ENCODE data around the gene SSC5D.
"Not testable (repeated sequence)": the region's sequence is repeated elsewhere in the genome, so short reads cannot be mapped to it uniquely, and the experiment has no call there.

The SSC5D gene

DNA sequence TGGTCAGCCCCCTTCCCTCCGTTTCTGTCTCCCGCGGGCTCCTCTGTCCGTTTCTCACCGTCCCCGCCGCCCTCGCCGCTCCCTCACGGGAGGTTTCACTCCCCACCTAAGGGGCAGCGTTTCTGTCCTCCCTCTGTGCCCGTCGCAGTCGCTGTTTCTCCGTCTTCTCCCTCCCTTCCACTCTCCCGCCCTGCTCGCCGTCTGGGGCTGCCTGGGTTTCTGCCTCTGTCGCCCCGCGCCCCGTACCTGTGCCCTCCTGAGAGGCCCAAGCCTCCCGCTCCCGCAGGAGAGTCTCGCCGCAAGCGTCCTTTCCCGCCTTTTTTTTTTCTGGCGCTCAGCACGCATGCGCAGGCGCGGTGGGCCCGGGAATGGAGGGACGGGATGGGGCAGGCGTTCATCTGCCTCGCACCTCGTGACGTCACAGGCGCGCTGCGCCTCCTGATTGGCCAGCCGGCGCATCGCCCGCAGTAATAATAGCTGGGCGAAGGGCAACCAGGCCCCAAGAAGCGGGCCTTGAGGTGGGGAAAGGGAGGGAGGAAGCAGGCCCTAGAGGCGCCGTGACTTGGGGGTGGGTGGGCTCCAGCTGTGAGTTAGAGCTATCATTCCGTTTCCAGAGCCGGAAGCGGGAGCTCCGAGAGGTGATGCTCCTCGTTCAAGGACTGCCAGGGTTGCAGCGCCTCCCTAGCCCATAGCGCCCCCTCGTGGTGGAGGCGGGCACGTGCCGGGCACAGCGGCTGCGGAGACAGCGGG lies 15.4 kb downstream of the SSC5D start:
- DNase-seq (ENCODE audit: low spot score): peak; percentile 94

DNA sequence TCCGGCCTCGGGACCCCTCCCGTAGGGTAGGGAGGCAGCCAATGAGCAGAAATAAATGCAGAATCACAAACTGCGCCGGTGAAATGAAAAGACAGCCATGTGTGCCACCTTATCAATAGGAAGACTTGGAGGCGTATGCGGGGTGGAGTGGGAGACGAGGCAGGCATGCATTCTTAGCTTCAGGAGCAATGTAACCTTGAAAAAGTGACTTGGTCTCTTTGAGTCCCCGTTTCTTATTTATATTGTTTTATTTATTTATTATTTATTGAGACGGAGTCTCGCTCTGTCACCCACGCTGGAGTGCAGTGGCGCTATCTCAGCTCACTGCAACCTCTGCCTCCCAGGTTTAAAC lies 16.0 kb downstream of the SSC5D start:
- DNase-seq (ENCODE audit: low spot score): no peak

DNA sequence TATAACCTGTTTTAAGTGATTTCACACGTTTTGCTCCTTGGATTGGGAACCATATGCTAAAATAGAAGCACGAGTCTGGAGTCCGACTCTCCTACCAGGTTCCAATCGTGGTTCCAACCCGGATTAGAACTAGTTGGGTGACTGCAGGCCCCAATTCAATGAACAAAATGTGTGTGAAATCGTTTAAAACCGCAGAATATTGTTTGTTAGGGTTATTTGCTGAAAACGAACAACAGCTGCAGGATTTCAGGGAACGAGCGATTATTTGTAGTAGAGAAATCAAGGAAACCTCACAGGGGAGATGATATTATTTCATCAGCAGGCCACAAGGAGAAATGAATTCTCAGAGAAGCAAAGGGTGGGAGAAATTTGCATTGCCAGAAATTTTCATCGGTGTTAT lies 16.7 kb downstream of the SSC5D start:
- no peak for DNase-seq (ENCODE audit: low spot score)

DNA sequence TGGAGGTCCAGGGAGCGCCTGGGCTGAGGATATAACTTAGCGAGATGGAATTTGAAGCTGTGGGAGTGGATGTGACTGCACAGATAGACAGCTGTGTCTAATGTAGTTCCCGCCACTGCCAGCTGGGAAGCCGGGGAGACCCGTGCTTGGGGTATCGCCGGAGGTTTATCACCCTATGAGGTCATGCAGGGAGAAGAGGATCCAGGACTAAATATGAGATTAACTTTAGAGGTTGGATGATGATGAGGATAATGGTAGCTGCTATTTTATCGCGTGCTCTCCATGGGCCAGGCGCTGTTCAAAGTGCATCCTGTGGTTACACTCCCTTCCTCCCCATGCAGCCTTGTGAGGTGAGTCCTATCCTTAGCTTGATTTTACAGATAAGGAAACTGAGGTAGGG lies 19.9 kb downstream of the SSC5D start:
- no peak for DNase-seq (ENCODE audit: low spot score)

DNA sequence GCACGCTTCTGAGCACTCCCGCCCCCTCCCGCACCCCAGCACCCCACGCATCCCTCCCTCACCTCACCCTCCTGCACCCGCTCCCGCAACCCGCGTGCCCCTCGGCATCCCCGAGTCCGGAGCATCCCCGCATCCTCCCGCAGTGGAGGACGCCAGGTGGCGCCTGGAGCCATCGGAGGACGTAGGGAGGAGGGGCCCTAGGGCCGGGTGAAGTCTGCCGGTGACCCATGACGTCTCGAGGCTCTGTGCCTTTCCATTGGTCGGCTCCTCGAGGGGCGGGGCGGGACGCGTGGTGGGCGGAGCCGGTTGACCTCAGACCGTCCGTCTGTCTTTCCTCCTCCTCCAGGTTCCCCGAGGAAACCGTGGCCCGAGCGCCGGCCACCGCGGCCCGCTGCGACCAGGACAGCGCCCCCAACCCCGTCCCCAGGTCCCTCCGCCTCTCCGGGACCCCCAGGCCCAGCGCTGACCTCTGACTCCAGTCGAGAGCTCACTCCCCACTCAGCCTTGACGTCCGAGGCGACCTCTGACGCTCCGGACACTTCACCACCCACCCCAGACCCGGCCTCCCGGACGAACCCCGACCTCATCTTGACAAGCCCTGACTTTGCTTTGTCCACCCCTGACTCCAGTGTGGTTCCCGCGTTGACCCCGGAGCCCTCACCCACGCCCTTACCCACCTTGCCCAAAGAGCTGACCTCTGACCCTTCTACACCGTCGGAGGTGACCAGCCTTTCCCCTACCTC lies 28.8 kb downstream of the SSC5D start:
- DNase-seq (ENCODE audit: low spot score): peak; percentile 99

DNA sequence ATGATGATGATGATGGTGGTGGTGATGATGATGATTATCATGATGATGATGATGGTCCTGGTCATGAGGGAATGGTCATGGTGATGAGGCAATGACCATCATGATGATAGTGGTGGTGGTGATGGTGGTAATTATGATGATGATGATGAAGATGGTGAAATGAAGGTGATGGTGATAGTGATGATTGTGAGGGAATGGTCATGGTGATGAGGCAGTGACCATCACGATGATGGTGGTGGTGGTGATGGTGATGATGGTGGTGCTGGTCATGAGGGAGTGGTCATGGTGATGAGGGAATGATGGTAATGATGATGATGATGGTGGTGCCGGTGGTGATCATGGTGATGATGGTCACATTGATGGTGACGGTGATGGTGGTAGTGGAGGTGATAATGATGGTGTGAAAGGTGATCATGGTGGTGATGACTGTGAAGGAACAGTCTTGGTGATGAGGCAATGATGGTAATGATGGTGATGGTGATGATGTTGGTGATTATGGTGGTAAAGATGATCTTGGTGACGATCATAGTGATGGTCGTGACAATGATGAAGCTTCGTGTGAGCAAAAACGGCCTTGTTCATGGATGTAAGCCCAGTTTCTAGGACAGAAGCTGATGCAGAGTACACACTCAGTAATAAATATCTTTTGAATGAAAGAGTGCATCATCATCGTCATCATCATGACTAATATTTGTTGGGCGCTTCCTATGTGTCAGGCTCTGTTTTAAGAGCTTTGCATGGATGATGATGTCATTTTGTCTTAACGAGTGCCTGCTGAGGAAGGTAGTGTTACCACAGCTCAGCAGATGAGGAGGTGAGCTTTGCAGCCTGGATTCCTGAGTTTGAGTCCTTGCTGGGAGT lies 31.4 kb downstream of the SSC5D start:
- DNase-seq (ENCODE audit: low spot score): no peak

DNA sequence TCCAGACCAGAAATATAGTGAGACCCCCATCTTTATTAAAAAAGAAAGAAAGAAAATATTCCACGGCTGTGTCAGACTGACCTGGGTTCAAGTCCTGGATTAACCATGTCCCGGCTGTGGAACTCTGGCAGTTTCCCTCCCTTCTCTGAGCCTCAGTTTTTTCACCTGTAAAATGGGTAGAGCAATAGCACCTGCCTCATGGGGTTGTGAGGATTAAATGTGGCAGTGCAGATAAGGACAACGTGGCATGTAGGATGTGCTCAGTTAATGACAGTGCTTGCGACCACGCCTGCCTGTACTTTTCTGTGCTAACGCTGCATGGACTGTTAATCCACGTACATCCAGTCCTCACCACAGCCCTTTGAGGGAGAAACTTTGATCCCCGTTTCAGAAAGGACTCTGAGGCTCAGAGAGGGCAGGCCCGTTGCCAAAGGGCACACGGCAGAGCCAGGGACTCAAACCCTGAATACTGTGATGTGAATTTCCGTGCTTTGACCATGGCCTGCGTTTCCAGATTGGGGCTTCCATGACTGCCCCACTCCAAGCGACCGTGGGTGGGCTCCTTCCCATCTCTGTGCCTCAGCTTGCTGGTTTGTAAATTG lies 32.6 kb downstream of the SSC5D start:
- no peak for DNase-seq (ENCODE audit: low spot score)

DNA sequence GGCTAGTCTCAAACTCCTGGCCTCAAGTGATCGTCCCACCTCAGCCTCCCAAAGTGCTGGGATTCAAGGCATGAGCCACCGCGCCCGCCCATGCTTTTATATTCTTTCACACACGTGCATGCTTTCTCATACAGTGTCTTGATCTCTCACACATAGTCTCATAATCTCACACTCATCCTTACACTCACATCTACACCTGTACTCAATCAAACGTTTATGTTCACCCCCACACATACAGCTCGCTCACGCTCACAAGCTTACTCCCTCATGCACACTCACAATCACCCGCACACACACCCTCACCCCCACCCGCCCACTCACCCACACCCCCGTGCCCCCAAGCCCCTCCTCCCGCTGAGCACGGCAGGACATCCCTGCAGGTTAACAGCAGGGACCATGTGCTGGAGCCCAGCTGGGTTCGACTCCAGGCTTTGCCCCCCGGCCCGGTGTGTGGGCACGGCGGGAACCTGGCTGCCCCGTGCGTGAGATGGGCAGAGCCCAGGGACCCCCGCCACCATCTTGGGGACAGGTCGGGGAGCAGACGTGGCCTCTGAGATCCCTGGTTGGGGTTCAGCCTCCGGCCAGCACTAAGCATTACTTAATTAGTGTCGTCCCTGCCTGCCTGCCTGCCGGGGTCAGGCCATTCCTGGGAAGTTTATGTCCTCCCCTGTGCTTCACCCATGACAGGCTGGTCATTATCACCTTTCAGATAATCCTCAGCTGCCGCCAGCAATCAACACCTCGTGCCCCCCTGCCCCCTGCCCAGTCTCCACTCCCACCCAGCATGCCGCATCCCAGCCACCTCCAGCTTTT lies 37.3 kb downstream of the SSC5D start:
- DNase-seq (ENCODE audit: low spot score): no peak

DNA sequence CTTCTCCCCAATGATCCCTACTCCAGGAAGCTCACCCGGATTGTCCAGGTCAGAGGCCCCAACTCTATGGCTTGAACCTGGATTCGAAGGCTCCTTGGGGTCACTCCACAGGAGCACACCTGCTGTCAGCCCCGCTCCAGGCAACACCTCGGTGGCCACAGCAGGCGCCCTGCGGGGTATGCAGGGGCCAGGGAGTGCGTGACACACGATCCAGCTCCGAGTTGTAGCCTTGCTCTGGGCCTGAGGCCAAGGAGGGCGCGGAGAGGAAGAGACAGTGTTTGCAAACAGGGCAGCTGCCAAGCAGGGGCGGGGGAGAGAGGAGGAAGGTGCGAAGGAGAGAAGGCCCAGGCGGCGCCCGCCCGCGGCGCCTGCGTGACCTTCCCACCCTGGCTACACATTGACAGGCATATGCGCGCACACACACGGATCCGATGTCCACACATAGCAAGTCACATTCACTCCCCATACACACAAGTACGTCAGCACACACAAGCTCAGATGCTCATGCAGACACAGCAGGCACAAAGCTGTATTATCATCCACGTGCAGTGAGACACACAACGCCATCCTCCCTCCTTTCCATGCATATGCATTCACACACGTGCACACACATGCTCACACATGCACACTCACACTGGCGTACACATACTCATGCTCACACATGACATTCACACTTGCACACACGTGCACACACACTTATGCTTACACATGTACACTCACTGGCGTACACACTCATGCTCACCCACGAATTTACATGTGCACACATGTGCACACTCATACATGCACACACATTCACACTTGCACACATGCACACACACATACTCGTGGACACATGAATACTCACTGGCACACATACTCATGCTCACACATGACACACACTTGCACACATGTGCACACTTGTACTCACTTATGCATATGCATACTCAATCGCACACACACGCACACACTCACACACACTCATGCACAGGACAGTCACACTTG lies 38.3 kb downstream of the SSC5D start:
- DNase-seq (ENCODE audit: low spot score): no peak

DNA sequence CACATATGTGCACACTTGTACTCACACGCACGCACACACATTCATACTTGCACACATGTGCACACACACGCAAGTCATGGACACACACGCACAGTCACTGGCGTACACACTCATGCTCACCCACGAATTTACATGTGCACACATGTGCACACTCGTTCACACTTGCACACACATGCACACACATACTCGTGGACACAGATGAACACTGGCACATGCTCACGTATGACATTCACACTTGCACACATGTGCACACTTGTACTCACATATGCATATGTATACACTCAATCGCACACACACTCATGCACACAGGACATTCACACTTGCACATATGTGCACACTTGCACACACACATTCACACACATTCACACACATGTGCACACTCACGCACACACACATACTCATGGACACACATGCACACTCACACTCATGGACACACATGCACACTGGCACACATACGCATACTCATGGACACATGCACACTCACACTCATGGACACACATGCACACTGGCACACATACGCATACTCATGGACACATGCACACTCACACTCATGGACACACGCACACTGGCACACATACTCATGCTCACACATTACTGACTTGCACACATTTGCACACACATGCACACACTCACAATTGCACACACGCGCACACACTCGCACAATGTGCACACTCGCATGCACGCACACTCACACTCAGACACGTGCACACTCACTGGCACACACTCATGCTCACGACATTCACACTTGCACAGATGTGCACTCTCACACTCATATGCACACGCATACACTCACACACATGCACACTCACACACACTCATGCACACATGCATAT lies 39.2 kb downstream of the SSC5D start:
- no peak for DNase-seq (ENCODE audit: low spot score)

DNA sequence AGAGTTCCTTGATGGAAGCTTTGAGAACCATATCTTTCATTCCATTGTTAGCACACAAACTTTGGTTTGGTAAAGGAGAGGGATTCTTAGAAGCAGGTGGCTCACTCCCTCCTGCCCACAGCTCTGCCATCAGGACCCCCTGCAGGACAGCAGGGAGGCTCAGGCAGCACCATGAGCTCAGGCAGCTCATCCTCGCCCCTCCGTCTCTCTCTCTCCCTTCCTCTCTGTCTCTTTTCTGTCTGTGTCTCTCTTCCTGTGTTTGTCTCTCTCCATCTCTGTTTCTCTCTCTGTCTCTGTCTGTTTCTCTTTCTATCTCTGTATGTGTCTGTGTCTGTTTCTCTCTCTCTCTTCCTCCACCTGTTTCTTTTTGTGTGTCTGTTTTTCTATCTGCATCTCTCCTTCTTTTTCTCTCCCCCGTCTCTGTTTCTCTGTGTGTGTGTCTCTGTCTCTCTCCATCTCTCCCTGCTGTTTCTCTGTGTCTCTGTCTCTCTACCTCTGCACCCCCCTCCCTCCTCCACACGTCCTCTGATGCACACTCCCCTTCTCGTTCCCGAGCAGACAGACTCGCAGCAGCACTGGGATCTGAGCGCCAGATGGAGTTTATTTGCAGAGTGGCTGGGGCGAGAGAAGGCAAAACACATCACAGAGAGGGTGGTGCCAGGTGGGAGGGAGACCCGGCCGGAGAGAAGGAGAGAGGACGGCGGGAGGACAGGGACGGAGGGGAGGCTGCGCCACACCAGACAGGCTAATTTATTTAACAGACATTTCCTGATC lies 40.0 kb downstream of the SSC5D start:
- no peak for DNase-seq (ENCODE audit: low spot score)

DNA sequence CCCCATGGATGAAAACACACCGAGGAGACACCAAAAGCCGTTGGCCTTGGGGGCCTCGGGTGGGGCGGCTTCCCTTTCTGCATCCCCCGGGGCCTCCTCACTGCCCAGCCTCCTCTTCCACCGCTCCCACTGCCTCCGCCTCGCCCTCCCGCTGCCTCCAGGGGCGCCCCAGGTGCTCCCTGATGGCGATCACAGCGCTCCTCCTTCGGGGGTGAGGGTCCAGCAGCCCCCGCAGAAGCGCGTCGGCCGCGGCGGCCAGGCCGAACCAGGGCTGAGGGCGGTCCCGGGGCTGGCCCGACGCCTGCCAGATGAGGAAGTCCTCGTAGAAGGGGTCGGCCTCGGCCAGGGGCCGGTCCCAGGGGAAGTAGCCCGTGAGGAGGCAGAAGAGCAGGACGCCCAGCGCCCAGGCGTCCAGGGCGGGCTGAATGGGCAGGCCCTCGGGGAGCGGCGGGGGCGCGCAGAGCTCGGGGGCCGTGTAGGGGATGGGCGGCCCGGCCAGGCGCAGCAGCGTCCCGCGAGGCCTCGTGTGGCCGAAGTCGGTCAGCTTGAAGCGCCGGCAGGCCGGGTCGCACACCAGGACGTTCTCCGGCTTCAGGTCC lies 41.5 kb downstream of the SSC5D start:
- DNase-seq (ENCODE audit: low spot score): no peak

DNA sequence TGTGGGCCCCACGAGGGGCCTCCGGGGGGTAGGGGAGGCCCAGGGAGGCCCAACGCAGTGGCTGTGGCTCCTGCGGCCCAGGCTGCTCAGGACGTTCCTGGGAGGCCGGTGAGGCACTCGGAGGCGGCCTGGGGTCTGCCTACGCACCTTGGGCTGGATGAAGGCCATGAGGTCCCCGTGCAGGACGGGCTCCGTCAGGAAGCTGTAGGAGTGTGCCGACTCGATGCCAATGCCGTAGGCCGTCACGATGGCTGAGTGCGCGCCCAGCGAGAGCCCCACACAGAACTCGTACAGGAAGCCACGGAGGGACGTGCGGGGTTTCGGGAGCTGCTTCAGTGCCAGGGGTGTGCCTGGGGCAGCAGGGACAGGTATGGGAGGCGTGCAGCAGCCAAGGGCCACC lies 42.8 kb downstream of the SSC5D start:
- no peak for DNase-seq (ENCODE audit: low spot score)

DNA sequence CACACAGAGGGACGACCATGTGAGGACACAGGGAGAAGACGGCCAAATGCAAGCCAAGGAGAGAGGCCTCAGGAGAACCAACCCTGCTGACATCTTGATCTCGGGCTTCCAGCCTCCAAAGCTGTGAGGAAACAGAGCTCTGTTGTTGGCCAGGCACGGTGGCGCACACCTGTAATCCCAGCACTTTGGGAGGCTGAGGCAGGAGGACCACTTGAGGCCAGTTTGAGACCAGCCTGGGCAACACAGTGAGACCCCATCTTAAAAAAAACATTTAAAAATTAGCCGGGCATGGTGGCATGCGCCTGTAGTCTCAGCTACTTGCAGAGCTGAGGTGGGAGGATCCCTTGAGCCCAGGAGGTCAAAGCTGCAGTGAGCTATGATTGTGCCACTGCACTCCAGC lies 46.0 kb downstream of the SSC5D start:
- DNase-seq (ENCODE audit: low spot score): not testable (repeated sequence)

DNA sequence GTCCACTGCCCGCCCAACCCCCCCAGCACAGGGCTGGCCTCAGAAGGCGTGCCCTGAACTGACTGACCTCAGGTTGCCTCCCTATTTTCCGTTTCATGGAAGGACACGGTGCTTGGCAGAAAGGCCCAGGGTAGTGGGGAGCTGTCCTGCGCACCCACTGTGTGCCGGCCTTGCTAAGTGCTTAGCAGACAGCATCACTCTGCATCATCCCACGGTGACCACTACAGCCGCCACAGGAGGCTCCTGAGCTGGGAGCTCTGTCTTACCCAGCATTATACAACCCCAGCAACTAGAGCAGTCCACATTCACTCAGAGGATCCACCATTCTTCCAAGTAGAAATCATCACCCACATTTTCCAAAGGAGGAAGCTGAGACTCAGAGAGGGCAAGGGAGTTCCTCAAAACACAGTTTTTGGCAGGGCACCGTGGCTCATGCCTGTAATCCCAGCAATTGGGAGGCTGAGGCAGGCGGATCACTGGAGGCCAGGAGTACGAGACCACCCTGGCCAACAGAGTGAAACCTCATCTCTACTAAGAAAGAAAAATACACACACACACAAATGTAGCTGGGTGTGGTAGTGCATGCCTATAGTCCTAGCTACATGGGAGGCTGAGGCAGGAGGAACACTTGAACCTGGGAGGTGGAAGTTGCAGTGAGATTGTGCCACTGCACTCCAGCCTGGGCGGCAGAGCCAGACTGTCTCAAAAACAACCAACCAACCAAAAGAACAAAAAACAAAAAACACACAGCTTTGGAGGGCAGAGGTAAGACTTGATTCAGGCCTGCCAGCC lies 47.1 kb downstream of the SSC5D start:
- DNase-seq (ENCODE audit: low spot score): no peak

DNA sequence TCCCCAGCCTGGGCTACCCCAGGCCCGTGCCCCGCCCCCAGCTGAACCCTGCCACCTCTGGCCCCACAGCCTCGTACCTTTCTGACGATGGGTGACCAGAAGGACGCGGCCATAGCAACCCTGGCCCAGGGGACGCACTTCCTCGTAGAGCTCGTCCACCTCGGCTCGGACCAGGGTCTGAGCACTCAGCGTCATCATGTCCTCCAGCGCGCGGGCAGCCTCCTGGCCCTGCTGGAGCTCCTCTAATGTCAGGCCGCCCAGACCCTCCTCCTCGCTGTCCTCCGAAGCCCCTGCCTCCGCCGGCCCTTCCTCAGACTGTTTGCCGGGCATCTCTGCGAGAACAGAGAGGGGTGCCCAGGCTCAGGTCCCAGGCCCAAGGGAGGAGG lies 47.7 kb downstream of the SSC5D start:
- no peak for DNase-seq (ENCODE audit: low spot score)

DNA sequence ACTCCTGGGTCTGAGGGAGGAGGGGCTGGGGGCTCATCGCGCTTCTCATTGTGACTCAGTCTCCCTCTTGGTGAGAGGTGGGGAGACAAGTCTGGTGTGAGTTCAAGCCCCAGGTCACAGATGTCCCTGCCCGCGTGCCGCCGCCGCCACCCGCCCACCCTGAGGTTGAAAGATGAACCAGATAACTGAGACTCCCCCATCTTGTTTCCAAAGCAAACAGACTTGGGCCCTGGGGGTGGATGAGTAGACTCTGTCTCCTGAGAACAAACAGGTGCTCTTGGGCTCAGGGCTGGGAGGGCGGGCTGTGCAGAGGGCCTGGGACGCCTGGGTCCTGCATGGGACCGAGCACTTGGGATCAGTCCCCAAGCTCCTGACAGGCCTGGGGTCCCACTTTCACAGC lies 48.1 kb downstream of the SSC5D start:
- no peak for DNase-seq (ENCODE audit: low spot score)
